ENCODE results near the gene TSEN54.

The TSEN54 gene

GRCh38 chr17:75542728-75543336 is 26.5 kb downstream of the TSEN54 start:
- DNase-seq (ENCODE audit: low read depth), result no peak

DNA sequence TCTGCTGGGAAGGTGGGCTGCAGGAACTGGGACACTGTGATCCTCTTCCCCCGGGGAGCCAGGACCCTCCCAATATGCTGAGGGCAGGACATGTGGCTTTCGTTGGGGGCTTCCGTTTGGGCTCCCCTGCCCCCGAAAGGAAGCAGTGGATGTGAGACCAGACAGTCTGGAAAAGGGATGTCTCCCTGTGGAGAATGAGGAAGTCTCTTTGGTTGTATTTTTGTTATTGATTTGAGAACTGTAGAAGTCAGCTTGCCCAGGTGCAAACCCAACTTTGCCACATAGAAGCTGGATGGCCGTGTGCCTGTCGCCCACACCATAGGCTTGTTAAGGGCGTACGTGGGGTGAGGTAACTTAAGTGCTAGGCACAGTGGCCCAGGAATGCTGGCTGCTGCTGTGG is 27.9 kb downstream of the TSEN54 start:
- no peak for DNase-seq (ENCODE audit: low read depth)

GRCh38 chr17:75546181-75546580 is 29.9 kb downstream of the TSEN54 start:
- DNase-seq (ENCODE audit: low read depth), result no peak

DNA sequence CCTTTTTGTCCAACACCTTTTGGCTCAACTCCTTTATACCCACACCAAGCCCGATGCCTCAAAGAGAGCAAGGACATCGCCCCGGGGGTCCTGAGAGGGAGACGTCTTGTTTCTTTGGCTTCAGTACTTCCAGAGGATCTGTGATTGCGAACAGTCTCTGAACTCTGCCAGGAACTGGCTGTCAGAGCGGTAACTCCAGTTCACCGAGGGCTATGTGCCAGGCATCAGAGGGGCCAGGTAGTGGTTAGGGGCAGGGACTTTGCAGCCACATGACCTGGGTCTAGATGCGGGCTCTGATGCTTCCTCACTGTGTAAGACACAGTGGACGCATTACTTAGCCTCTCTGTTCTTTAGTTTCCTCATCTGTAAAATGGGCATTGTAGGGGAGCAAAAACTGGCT is 30.8 kb downstream of the TSEN54 start:
- no peak for DNase-seq (ENCODE audit: low read depth)

GRCh38 chr17:75548813-75549212 is 32.5 kb downstream of the TSEN54 start:
- DNase-seq (ENCODE audit: low read depth), result no peak

DNA sequence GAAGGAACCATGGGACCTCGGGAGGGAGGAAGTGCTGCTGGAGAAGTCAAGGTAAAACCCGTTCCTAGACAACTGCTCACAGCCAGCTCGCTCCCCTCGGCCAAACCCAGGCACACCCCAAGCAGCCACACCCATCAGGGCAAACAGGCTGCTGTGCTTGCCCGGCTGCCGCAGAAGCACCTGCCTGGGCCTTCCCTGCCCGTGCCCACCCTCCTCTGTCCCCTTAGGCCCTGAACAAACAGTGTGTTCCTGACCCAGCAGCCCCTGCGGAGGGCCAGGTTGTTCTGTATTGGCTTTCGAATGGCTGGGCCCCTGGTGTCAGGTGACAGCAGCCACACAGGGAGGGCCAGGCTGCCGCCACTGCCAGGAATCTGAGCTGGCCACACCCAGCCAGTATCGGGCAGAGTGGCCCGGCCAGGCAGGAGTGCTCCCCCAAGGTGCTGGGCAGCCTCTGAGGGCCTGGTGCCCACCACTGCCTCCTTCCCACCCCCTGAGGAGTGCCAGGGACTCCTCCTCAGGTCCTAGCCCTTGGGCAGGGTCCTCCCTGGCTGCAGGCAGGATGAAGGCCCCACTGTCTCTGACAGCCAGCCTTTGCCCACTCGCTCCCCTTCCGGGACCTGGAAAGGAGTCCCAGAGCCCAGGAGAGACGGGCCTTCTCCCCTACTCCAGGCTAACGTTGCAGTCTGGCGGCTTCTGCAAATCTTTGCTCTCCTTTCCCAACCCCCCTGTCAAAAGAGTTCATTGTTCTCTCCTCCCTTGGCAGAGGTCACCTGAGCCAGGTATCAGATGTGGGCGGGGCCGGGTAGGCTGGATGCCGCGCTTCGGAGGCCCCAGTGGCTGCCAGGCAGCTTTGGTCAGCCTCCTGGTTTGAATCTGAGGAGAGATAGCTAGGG is 33.2 kb downstream of the TSEN54 start:
- no peak for DNase-seq (ENCODE audit: low read depth)

GRCh38 chr17:75550139-75550465 is 33.8 kb downstream of the TSEN54 start:
- no peak for DNase-seq (ENCODE audit: low read depth)

DNA sequence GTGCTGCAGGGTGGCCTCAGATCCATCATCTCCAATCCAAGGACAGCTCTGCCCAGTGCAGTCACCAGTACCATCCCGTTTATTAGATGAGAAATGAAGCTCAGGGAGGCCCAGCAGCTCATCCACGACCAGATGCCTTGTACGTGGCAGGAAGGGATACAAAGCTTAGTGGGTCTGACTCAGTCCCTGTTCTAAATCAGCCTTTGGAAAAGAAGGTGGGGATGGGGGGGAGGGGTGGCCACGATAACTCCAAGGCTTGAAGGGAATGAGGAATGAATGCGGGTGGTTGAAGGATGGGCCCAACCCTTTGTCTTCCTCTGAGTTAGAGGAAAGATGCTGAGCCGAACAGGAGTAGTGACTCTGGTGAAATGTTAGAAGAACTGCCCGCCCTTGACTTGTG is 34.9 kb downstream of the TSEN54 start:
- no peak for DNase-seq (ENCODE audit: low read depth)

DNA sequence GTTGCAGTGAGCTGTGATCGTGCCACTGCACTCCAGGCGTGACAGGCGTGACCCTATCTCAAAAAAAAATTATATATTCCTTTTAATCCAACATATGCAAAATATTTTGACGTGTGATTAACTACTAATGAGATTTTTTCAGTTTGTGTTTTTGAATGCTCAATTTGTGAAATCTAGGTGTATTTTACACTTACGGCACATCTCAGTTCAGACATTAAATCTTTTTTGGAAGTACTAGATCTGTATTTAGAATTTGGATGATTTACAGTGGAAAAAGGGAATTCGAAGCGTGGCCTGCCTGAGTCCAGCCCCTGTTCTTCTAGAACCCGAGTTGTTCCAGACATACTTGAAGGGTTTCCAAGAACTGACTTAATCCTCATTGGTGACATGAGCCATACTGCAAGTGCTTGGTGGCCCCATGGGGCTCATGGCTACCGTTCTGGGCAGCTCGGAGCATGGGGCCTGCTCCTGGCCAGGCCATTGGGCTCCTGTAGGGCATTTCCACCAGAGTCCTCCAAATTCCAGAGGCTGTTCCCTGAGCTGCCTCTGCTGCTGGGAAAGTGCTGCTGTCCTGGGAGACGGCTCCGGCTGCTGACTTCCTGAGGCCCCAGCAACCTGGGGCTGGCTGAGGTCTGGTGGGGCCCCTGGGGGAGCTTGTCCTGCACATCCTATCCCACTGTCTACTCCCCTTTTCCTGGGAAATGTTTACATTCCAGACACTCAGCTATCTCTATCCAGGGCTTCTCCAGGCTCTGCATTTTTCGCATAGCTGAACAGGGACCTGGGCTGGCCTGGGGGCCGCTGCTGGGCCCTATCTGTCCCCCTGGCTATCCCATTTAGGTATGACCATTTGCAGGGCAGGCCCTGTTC is 36.3 kb downstream of the TSEN54 start:
- no peak for DNase-seq (ENCODE audit: low read depth)

DNA sequence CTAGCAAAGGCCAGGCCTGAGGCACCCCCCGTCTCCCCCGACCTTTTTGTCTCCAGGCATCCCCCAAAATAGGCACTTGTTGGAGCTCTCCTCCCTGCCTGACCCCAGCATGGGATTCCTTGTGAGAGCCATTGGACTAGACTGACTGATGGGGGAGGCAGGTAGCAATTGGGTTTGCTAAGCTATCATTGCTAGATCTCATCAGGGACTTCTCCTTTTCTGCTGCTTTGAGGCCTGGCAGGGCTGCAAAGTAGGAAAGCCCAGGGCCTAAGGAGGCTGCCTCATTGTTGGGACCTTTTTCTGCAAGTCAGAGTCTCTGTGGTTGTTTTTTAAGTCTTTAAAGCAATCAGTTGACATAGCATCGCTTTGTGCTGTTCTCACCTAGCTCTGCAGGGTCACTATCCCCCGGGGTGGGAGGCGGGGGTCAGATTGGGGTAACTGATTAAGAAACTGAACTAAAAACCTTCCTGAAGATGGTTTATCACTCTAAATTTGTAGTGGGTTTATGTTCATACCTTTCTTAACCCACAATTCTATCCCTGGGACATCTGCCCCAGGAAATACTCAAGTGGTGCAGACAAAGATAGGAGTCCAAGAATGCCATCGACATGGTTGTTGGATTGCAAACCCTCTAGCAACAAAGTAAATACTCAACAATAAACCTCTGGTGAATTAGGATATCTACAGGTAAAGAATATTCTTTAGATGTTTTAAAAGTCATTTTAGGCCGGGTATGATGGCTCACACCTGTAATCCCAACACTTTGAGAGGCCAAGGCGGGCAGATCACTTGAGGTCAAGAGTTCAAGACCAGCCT is 37.2 kb downstream of the TSEN54 start:
- DNase-seq (ENCODE audit: low read depth), result no peak

DNA sequence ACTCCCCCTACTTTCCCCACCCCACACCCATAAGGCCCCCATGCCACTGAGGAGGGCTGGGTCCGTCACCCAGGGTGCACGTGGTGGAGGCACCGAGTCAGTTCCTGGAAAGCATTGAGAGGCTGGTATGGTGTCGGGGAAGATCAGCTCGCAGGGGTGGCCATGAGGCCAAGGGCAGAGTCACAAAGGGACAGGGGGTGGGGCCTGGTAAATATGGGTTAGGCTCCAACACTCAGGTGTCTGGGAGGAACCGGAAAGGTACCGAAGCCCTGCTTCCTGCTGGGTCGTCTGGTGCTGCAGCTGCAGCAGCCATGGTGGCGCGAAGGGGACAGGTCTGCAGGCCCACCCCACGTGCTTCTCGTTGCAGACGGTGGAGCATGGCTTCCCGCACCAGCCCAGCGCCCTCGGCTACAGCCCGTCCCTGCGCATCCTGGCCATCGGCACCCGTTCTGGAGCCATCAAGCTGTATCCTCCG is 39.4 kb downstream of the TSEN54 start:
- no peak for DNase-seq (ENCODE audit: low read depth)

- DNase-seq (ENCODE audit: low read depth), result no peak
Observed at GRCh38 chr17:75557075-75557851, 40.9 kb downstream of the TSEN54 start.

- no peak for DNase-seq (ENCODE audit: low read depth)
Observed at GRCh38 chr17:75557852-75558665, 41.7 kb downstream of the TSEN54 start.

- DNase-seq (ENCODE audit: low read depth), result no peak
Observed at GRCh38 chr17:75558666-75559530, 42.6 kb downstream of the TSEN54 start.

DNA sequence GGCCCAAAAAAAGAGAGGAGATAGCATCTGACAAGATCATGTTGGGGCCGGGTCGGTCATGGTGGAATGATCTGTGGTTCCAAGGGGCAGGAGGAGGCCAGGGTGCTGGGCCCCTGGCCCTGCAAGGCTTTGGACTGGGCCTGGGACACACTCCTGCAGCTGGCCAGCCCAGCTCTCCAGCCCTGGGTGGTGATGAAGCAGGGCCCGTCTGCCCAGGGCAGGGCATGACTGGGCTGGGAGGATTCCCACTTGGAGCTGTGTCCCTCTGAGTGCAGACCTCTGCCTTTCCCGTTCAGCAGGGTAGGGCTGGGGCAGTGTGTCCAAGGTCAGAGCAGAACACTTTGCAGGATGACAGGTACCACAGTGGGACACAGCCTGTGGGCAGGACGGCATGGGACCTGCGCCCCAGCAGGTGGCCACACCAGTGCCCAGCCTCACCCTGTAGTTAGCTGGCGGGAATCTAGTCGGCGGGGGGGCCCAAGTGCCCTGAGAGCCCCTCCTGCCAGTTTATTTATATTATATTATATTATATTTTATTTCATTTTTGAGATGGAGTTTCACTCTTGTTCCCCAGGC is 43.7 kb downstream of the TSEN54 start:
- DNase-seq (ENCODE audit: low read depth), result no peak

- no peak for DNase-seq (ENCODE audit: low read depth)
Observed at GRCh38 chr17:75561927-75562603, 45.7 kb downstream of the TSEN54 start.

GRCh38 chr17:75563063-75563758 is 46.9 kb downstream of the TSEN54 start:
- no peak for DNase-seq (ENCODE audit: low read depth)

DNA sequence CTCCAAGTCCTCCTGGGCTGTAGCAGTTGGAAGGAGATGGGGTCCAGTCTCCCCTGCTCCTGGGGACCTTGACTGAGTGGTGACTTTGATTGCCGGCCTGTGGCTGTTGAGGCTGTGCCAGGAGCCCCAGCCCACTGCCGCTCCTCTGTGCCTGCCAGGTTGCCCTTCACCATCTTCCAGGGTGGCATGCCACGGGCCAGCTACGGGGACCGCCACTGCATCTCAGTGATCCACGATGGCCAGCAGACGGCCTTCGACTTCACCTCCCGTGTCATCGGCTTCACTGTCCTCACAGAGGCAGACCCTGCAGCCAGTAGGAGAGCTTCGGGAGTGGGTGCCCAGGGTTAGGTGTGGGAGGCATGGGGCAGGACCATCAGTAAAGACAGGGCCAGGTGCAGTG is 47.9 kb downstream of the TSEN54 start:
- no peak for DNase-seq (ENCODE audit: low read depth)

Measured in activated T-cell treated with anti-CD3 and anti-CD28 coated beads for 1 hour (primary cell).